HepG2 (cell line): Measurements from ENCODE around the gene PGAP3.

ENCODE experiments used
- POLR2AphosphoS5 ChIP-seq: IDR thresholded peaks from 2 replicates; pipeline ENCODE4 v1.6.1; 2012; ENCODE audit warnings: low read depth, low read length
- PRMT3 ChIP-seq: sonication (generic); formaldehyde crosslinking; IDR thresholded peaks from 2 replicates; pipeline ENCODE4 v1.8.1; 2022; ENCODE audit warnings: low read depth, mild to moderate bottlenecking, moderate library complexity, missing genetic modification reagents, borderline replicate concordance
- RAD21 ChIP-seq: fragments of 450-650 bp; formaldehyde crosslinking; IDR thresholded peaks from 2 replicates; pipeline ENCODE4 v1.5.0; 2020; ENCODE audit warnings: mild to moderate bottlenecking
- TF ChIP-seq, protein P1 (sequence below): sonication (generic); formaldehyde crosslinking; IDR thresholded peaks from 2 replicates; pipeline ENCODE4 v1.9.0; 2022; ENCODE audit warnings: low read depth, missing genetic modification reagents

DNA sequence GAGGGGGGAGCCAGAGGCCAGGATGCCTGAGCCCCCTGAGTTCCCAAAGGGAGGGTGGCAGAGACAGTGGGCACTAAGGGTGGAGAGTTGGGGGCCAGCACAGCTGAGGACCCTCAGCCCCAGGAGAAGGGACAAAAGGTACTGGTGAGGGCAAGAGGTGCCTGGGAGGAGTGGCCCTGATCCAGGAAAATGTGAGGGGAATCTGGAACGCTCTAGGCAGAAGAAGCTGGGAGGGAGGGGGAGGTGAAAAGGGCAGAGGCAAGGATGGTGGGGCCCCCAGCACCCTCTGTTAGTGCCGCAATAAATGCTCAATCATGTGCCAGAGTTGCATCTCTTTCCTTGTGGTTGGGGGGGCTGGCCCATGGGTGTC, 21.6 kb downstream of the PGAP3 start:
- TF ChIP-seq POLR2AphosphoS5 = no peak
- TF ChIP-seq PRMT3 = no peak
- TF ChIP-seq, protein P1, sequence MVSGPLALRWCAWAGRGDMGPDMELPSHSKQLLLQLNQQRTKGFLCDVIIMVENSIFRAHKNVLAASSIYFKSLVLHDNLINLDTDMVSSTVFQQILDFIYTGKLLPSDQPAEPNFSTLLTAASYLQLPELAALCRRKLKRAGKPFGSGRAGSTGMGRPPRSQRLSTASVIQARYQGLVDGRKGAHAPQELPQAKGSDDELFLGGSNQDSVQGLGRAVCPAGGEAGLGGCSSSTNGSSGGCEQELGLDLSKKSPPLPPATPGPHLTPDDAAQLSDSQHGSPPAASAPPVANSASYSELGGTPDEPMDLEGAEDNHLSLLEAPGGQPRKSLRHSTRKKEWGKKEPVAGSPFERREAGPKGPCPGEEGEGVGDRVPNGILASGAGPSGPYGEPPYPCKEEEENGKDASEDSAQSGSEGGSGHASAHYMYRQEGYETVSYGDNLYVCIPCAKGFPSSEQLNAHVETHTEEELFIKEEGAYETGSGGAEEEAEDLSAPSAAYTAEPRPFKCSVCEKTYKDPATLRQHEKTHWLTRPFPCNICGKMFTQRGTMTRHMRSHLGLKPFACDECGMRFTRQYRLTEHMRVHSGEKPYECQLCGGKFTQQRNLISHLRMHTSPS (CRISPR knock-in tag) = no peak
- no peak for TF ChIP-seq RAD21 (CRISPR knock-in tag)
